Activated CD8-positive, alpha-beta T cell treated with anti-CD3 and anti-CD28 coated beads, Interleukin-2, amount 10 ng/mL, durations not matched to agents 7 days and 5 days (primary cell): ENCODE measurements around the gene TNRC18. TPM values are rescaled to one million over a fixed set of nuclear protein-coding genes. Genes with fewer than 3 reads are reported as not detected.

Source experiments
- ATAC-seq: fragments of 150-1000 bp; cut with Tn5 transposase; one replicate; pipeline ENCODE4 v1.10.0; 2021; ENCODE audit warnings: moderate library complexity
- CTCF ChIA-PET: fragments of 350-600 bp; sonication (Branson Sonifier 250); formaldehyde crosslinking; loops from one replicate; lab custom pipeline; 2021; ENCODE audit warnings: antibody characterized with exemption; lab: Charles Lee
- POLR2A ChIA-PET: fragments of 350-600 bp; sonication (Branson Sonifier 250); formaldehyde crosslinking; loops from one replicate; lab custom pipeline; 2021; ENCODE audit warnings: antibody characterized with exemption; lab: Charles Lee
- DNase-seq: peaks from one replicate; pipeline ENCODE4 v3.0.0-alpha.2; 2020
- H3K27ac Mint-ChIP-seq: one replicate; pipeline ENCODE4 v1.8.0; 2021; ENCODE audit warnings: mild to moderate bottlenecking, mixed read lengths
- H3K27me3 Mint-ChIP-seq: one replicate; pipeline ENCODE4 v1.8.0; 2021; ENCODE audit warnings: low read depth, mixed read lengths
- H3K36me3 Mint-ChIP-seq: one replicate; pipeline ENCODE4 v1.8.0; 2021; ENCODE audit warnings: low read depth, mixed read lengths
- H3K4me1 Mint-ChIP-seq: one replicate; pipeline ENCODE4 v1.8.0; 2021; ENCODE audit warnings: low read depth, mixed read lengths
- H3K4me3 Mint-ChIP-seq: one replicate; pipeline ENCODE4 v1.8.0; 2021; ENCODE audit warnings: mild to moderate bottlenecking, mixed read lengths
- H3K9me3 Mint-ChIP-seq: one replicate; pipeline ENCODE4 v1.8.0; 2022; ENCODE audit warnings: mixed read lengths; ENCODE audit not compliant: insufficient read depth
- total RNA-seq, 2 experiments: library from RNA; stranded (reverse); gene quantifications; one replicate each; pipeline ENCODE4 v1.2.3, GENCODE V29; 2021

TNRC18 gene
- total RNA-seq, 2 experiments from 2014 or later: 46.1 to 52.1 TPM

DNA sequence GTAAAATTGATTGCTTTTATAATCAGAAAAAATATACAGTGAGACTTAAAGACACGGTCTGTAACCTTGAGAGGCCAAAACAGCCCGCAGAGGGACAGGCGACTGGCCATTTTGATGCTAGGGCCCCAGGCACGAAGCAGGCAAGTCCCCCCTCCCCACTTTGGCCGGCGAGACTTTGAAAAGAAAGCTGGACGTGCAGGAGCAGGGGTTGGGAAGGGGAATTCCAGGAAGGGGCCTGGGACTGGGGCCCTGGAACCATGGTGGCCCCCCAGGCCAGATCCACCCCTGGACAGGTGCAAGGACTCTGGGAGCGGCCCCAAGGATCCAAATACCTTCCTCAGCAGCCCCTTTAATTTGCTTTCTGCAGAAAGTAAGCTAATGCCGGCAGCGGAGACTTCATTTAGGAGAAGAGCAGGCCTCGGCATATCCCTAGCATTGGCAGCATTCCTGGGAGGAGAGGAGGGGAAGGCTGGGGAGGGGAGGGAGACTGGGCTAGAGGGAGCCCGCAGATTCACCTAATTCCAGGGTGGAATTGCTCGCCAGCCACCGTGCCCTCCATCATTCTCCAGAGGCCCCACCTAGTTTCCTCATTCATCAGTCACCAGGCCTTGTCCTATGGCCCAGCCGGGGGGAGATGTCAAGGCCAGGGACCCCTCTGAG is 24.9 kb upstream of the TNRC18 start:
- ATAC-seq: no peak
- no peaks in the 10 kb centered on the region for H3K36me3 Mint-ChIP-seq
- no peaks in the 10 kb centered on the region for H3K27me3 Mint-ChIP-seq
- ChIA-PET CTCF (interaction anchor here (4.3 kb wide), 1 partner anchor 52 kb away, joined by 31 read pairs; no protein-coding TSS in a partner anchor), POLR2A (no interaction called here)
- DNase-seq: no peak
- H3K4me3 Mint-ChIP-seq: no peak overlapping the region
- H3K9me3 Mint-ChIP-seq: no peaks in the 10 kb centered on the region
- H3K27ac Mint-ChIP-seq: no peak overlapping the region
- H3K4me1 Mint-ChIP-seq: peaks cover 3% of the 10 kb centered on the region

DNA sequence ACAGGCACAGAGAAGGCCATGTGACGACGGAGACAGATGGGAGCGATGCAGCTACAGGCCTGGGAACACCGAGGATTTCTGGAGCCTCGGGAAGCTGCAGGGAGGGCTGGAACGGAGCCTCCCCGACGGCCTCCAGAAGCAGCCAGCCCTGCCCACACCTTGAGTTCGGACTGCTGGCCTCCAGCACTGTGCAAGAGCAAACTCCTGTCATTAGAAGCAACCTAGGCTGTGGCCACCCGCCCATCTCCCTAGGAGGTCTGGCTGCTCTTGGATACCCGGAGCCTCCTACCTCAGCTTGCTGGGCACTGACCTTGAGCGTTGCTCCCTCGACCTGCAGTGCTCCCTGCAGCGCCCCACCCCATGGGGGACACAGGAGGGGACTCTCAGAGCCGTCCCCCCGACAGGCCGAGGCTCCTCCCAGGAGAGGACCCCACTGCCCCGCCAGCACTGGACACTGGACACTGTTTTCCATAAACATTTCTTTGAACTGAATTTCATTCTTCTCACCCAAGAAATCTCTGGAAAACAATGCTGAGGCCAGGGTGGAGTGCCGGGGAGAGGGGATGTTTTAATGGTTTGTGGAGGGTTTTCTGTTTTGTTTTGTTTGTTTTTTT is 22.5 kb upstream of the TNRC18 start:
- Mint-ChIP-seq H3K27me3 (no peaks in the 10 kb centered on the region), H3K9me3 (no peaks in the 10 kb centered on the region), H3K36me3 (no peaks in the 10 kb centered on the region), H3K4me1 (peaks cover 2% of the 10 kb centered on the region), H3K4me3 (no peak overlapping the region), H3K27ac (no peak overlapping the region)
- POLR2A ChIA-PET: interaction anchor here (0.6 kb wide), 1 partner anchor 361 kb away, joined by 5 read pairs; no protein-coding TSS in a partner anchor
- ATAC-seq (no peak), DNase-seq (no peak)
- CTCF ChIA-PET: no interaction called here

GRCh38 chr7:5443678-5444077 is 20.0 kb upstream of the TNRC18 start:
- ChIA-PET POLR2A (no interaction called here), CTCF (no interaction called here)
- Mint-ChIP-seq H3K27me3 (no peaks in the 10 kb centered on the region), H3K36me3 (no peaks in the 10 kb centered on the region), H3K9me3 (no peaks in the 10 kb centered on the region), H3K27ac (no peak overlapping the region), H3K4me1 (no peaks in the 10 kb centered on the region), H3K4me3 (no peak overlapping the region)
- DNase-seq (no peak), ATAC-seq (no peak)

DNA sequence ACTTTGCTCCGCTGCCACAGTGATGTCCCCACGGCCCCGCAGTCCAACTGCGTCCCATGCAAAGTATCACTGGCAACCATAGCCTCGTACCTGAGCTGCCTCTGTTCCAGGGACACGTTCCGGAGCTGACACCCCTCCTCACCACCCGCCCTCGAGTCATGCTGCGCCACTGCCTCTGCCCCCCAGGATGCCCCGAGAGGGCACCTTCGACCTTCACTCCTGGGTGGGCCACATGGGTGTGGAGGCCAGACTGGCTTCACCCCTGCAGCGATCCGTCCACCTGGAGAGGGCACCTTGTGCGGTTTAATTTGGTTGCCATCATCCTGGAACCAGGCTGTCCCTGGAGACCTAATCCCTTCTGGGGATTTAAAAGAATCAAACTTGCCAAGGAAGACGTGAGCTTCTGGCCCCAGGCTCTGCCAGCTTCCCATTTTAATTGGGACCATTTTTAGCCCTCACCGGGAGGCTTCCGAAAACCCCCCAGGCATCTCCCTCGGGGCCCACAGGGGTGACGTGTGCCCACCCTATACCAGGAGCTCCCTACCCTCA is 19.2 kb upstream of the TNRC18 start:
- ATAC-seq: no peak
- DNase-seq: no peak
- Mint-ChIP-seq H3K4me3 (no peak overlapping the region), H3K36me3 (no peaks in the 10 kb centered on the region), H3K27me3 (no peaks in the 10 kb centered on the region), H3K9me3 (no peaks in the 10 kb centered on the region), H3K4me1 (no peaks in the 10 kb centered on the region), H3K27ac (no peak overlapping the region)
- CTCF ChIA-PET: no interaction called here
- POLR2A ChIA-PET: no interaction called here

- ATAC-seq (no peak), DNase-seq (no peak)
- CTCF ChIA-PET: interaction anchor here (1.4 kb wide), 1 partner anchor 9 kb away, joined by 3 read pairs; no protein-coding TSS in a partner anchor
- Mint-ChIP-seq H3K9me3 (no peaks in the 10 kb centered on the region), H3K27me3 (peaks cover 2% of the 10 kb centered on the region), H3K36me3 (peaks cover 6% of the 10 kb centered on the region), H3K27ac (no peak overlapping the region), H3K4me3 (no peak overlapping the region), H3K4me1 (no peaks in the 10 kb centered on the region)
- POLR2A ChIA-PET: no interaction called here
These were observed 18.3 kb upstream of the TNRC18 start for GRCh38 chr7:5441840-5442503.

GRCh38 chr7:5439572-5440496 is 16.2 kb upstream of the TNRC18 start:
- POLR2A ChIA-PET: no interaction called here
- no peak overlapping the region for H3K27ac Mint-ChIP-seq
- ATAC-seq: no peak
- no peaks in the 10 kb centered on the region for H3K4me1 Mint-ChIP-seq
- H3K9me3 Mint-ChIP-seq: no peaks in the 10 kb centered on the region
- no peak overlapping the region for H3K4me3 Mint-ChIP-seq
- CTCF ChIA-PET: no interaction called here
- H3K36me3 Mint-ChIP-seq: peaks cover 6% of the 10 kb centered on the region
- peaks cover 2% of the 10 kb centered on the region for H3K27me3 Mint-ChIP-seq
- no peak for DNase-seq

DNA sequence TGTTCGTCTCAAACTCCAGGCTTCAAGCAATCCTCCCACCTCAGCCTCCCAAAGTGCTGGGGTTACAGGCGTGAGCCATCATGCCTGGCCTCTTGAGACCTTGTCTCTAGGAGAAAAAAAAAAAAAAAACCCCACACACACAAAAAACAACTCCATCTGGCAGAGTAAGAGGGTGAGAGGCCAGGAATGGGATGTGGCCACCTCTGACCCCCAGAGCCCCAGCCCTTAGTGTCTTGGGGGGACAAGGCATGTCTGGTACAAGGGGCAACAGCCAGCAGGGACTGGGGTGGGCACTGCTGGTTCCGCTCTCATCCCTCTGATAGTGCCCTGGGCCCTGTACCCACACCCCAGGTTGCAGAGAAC is 15.6 kb upstream of the TNRC18 start:
- ChIA-PET POLR2A (no interaction called here), CTCF (no interaction called here)
- Mint-ChIP-seq H3K4me3 (no peak overlapping the region), H3K9me3 (no peaks in the 10 kb centered on the region), H3K36me3 (peaks cover 6% of the 10 kb centered on the region), H3K27me3 (peaks cover 2% of the 10 kb centered on the region), H3K27ac (no peak overlapping the region), H3K4me1 (no peaks in the 10 kb centered on the region)
- no peak for DNase-seq
- no peak for ATAC-seq

DNA sequence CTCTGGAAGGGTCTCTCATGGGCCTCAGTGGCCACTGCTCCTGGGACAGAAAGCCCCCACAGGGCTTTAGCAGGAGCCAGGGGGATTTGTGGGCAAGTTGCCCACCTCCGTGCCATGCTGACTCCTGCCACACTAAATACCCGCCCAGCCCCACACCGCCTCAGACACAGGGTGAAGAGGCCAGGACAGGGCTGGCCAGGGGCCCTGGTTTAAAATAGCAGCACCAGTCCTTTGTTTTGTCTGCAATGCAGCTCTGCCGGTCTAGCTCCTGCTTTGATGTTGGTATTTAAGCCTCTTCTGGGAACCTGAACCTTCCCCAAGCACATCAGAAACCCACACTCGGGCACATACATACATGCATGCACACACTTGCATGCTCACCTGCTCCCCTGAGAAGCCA is 14.4 kb upstream of the TNRC18 start:
- CTCF ChIA-PET: no interaction called here

GRCh38 chr7:5437348-5437892 is 13.8 kb upstream of the TNRC18 start:
- ATAC-seq (no peak), DNase-seq (no peak)
- POLR2A ChIA-PET: no interaction called here
- peaks cover 4% of the 10 kb centered on the region for H3K9me3 Mint-ChIP-seq
- H3K27ac Mint-ChIP-seq: no peak overlapping the region
- CTCF ChIA-PET: interaction anchor here (0.8 kb wide), 1 partner anchor 12 kb away, joined by 3 read pairs; no protein-coding TSS in a partner anchor
- no peak overlapping the region for H3K4me3 Mint-ChIP-seq
- peaks cover 9% of the 10 kb centered on the region for H3K36me3 Mint-ChIP-seq
- H3K4me1 Mint-ChIP-seq: no peaks in the 10 kb centered on the region
- H3K27me3 Mint-ChIP-seq: peaks cover 6% of the 10 kb centered on the region

More for the DNA sequence above, 14.4 kb upstream of the TNRC18 start:
- no peak for ATAC-seq
- peaks cover 6% of the 10 kb centered on the region for H3K36me3 Mint-ChIP-seq
- DNase-seq: no peak
- POLR2A ChIA-PET: no interaction called here
- H3K27ac Mint-ChIP-seq: no peak overlapping the region
- H3K27me3 Mint-ChIP-seq: peaks cover 6% of the 10 kb centered on the region
- H3K4me1 Mint-ChIP-seq: no peaks in the 10 kb centered on the region
- peaks cover 4% of the 10 kb centered on the region for H3K9me3 Mint-ChIP-seq
- no peak overlapping the region for H3K4me3 Mint-ChIP-seq

GRCh38 chr7:5436003-5436678 is 12.5 kb upstream of the TNRC18 start:
- ChIA-PET POLR2A (no interaction called here), CTCF (no interaction called here)
- H3K9me3 Mint-ChIP-seq: peaks cover 4% of the 10 kb centered on the region
- H3K27me3 Mint-ChIP-seq: peaks cover 17% of the 10 kb centered on the region
- no peak for ATAC-seq
- no peaks in the 10 kb centered on the region for H3K4me1 Mint-ChIP-seq
- H3K4me3 Mint-ChIP-seq: no peak overlapping the region
- no peak for DNase-seq
- no peak overlapping the region for H3K27ac Mint-ChIP-seq
- H3K36me3 Mint-ChIP-seq: peaks cover 10% of the 10 kb centered on the region
